SIG-M5 treated with dmso at 0.1 percent for 504 hours (cell line): ENCODE data around the gene PTPN21.

Source experiments
- DNase-seq: peaks from one replicate; lab custom pipeline; 2025; ENCODE audit not compliant: unreplicated experiment; lab: John Stamatoyannopoulos, UW

The PTPN21 gene

GRCh38 chr14:88507208-88507607 is 47.6 kb downstream of the PTPN21 start:
- DNase-seq, result no peak

GRCh38 chr14:88505621-88506020 is 49.2 kb downstream of the PTPN21 start:
- no peak for DNase-seq

GRCh38 chr14:88504602-88505001 is 50.2 kb downstream of the PTPN21 start:
- DNase-seq, result no peak

GRCh38 chr14:88503754-88504406 is 50.9 kb downstream of the PTPN21 start:
- no peak for DNase-seq

GRCh38 chr14:88502740-88503139 is 52.1 kb downstream of the PTPN21 start:
- no peak for DNase-seq

- no peak for DNase-seq
Measured at GRCh38 chr14:88500611-88501010, 54.2 kb downstream of the PTPN21 start.

- no peak for DNase-seq
Measured at GRCh38 chr14:88499225-88499624, 55.6 kb downstream of the PTPN21 start.

- DNase-seq, result no peak
Measured at GRCh38 chr14:88496414-88496813, 58.4 kb downstream of the PTPN21 start.

GRCh38 chr14:88493392-88494185 is 61.2 kb downstream of the PTPN21 start:
- no peak for DNase-seq

GRCh38 chr14:88492272-88493089 is 62.3 kb downstream of the PTPN21 start:
- DNase-seq, result peak; percentile 90

GRCh38 chr14:88490168-88490567 is 64.6 kb downstream of the PTPN21 start:
- no peak for DNase-seq

- no peak for DNase-seq
Measured at GRCh38 chr14:88488897-88489296, 65.9 kb downstream of the PTPN21 start.

- DNase-seq, result no peak
Measured at GRCh38 chr14:88488081-88488480, 66.7 kb downstream of the PTPN21 start.

GRCh38 chr14:88482524-88482923 is 72.3 kb downstream of the PTPN21 start:
- no peak for DNase-seq

- no peak for DNase-seq
Measured at GRCh38 chr14:88481794-88482193, 73.0 kb downstream of the PTPN21 start.

- DNase-seq, result no peak
Measured at GRCh38 chr14:88481059-88481458, 73.7 kb downstream of the PTPN21 start.

- DNase-seq, result no peak
Measured at GRCh38 chr14:88479574-88479987, 75.2 kb downstream of the PTPN21 start.

GRCh38 chr14:88478931-88479330 is 75.9 kb downstream of the PTPN21 start:
- DNase-seq, result no peak

GRCh38 chr14:88477513-88478250 is 77.1 kb downstream of the PTPN21 start:
- DNase-seq, result no peak

- no peak for DNase-seq
Measured at GRCh38 chr14:88476825-88477224, 78.0 kb downstream of the PTPN21 start.

GRCh38 chr14:88476214-88476774 is 78.5 kb downstream of the PTPN21 start:
- no peak for DNase-seq
